Kidney (tissue), 14 donors: ENCODE results near the gene SH3PXD2A. TPM values are rescaled to one million over a fixed set of nuclear protein-coding genes. Genes with fewer than 3 reads are reported as not detected.
A peak's percentile ranks its signal among the peaks of the same experiment; 100 is the strongest.

Experiments used
- DNase-seq, 5 donors: peaks; one replicate each; pipeline ENCODE4 v3.0.0-alpha.2; 2013 to 2020
- FAIRE-seq: peaks from 2 replicates; lab custom pipeline; 2012; peaks lifted over from hg19 to GRCh38; lab: Jason Lieb, UNC
- H3K27ac ChIP-seq, 2 donors: one replicate each; pipeline ENCODE4 v1.7.0; 2013; ENCODE audit warnings: low read depth in 2 of 2, low read length in 2 of 2, inconsistent platforms in 1 of 2
- H3K27me3 ChIP-seq: one replicate; pipeline ENCODE4 v1.7.1; 2013; ENCODE audit warnings: low read length, inconsistent platforms; ENCODE audit not compliant: control insufficient read depth, insufficient read depth
- H3K36me3 ChIP-seq, 3 donors: one replicate each; pipeline versions ENCODE4 v1.7.0 to v1.7.1; 2013; ENCODE audit warnings: low read length in 3 of 3, control low read depth in 1 of 3, inconsistent platforms in 1 of 3; ENCODE audit not compliant: insufficient read depth in 3 of 3, control insufficient read depth in 2 of 3
- H3K4me1 ChIP-seq, 3 donors: one replicate each; pipeline versions ENCODE4 v1.7.0 to v1.7.1; 2013; ENCODE audit warnings: low read length in 3 of 3, inconsistent platforms in 1 of 3, low read depth in 1 of 3; ENCODE audit not compliant: control insufficient read depth in 2 of 3, insufficient read depth in 2 of 3
- H3K4me3 ChIP-seq, 3 donors: one replicate each; pipeline versions ENCODE4 v1.7.0 to v1.8.1; 2013; ENCODE audit warnings: low read length in 3 of 3, control low read depth in 1 of 3, inconsistent platforms in 1 of 3
- H3K9ac ChIP-seq, 3 donors: one replicate each; pipeline versions ENCODE4 v1.7.0 to v1.7.1; 2013; ENCODE audit warnings: low read length in 3 of 3, control low read depth in 1 of 3, inconsistent platforms in 1 of 3
- H3K9me3 ChIP-seq, 3 donors: one replicate each; pipeline versions ENCODE4 v1.7.0 to v1.7.1; 2013; ENCODE audit warnings: low read length in 3 of 3, control low read depth in 1 of 3, inconsistent platforms in 1 of 3; ENCODE audit not compliant: control insufficient read depth in 2 of 3, insufficient read depth in 1 of 3
- intact Hi-C: fragments of 100-400 bp; cut with DNase I; formaldehyde crosslinking; loops from one replicate; pipeline ENCODE4 v1.11.1; 2022
- polyA plus RNA-seq: library from polyadenylated mRNA; stranded (reverse); fragments of 350-450 nt; fragmentation: Illumina TruSeq; extraction: RNeasy Lipid Tissue Mini Kit (QIAGEN cat#74804); gene quantifications from one replicate; pipeline ENCODE4 v1.2.3, GENCODE V29; 2014; ENCODE audit warnings: low read depth, low replicate concordance; ENCODE audit not compliant: insufficient read depth
- total RNA-seq: library from RNA; stranded (reverse); fragmentation: NEBNext Ultra II Directional; extraction: Animal tissue kit (Norgen Biotek cat#: 25700); gene quantifications from one replicate; pipeline ENCODE4 v1.2.1, GENCODE V29; 2021
- TF ChIP-seq, protein P1 (sequence below): IDR thresholded peaks from 3 replicates; pipeline ENCODE4 v1.5.1; 2012; ENCODE audit warnings: mild to moderate bottlenecking, moderate library complexity, borderline replicate concordance; ENCODE audit not compliant: insufficient read depth; ENCODE audit errors: extremely low read depth
- donor health status: control.
- donor health status: control.
- donor health status: control.
- donor health status: control.
- donor health status: control.
- donor health status: DM: yes; HTN: yes; CAD: no.
- donor health status: Normal renal cell carcinoma (clear cell type).

SH3PXD2A gene
- total and polyA plus RNA-seq, 2 donors from 2014 or later, result 2.4 to 20.1 TPM

DNA sequence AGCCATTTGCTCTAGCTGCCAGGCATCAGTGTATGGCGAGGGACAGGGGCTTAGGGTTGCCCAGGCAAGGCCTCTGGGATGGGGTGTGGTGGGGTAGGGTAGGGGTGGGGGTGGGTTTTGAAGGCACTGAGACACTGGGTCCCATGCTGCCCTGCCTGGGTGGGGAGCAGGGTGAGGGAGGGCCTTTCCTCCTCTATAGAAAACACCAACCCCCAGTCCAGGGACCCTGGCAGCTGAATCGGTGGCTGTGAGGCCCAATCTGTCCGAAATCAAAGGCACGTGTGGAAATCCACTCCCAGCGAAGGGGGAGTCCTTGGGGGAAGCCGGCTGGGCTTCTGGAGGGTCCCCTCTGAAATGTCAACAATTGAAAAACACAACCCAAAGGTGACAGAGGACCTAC is 255.5 kb downstream of the SH3PXD2A start:
- Histone ChIP-seq H3K36me3 (peaks cover 0 to 7% (median 5%) of the 10 kb centered on the region in 3 donors), H3K4me3 (no peak overlapping the region), H3K9me3 (no peaks in the 10 kb centered on the region), H3K9ac (no peak overlapping the region), H3K27me3 (no peaks in the 10 kb centered on the region), H3K4me1 (no peaks in the 10 kb centered on the region), H3K27ac (no peak overlapping the region)
- intact Hi-C loops, result loop anchor here (5.0 kb wide), 1 partner anchor 87 kb away; no protein-coding TSS in a partner anchor
- DNase-seq (no peak), FAIRE-seq (no peak)
- TF ChIP-seq, protein P1, sequence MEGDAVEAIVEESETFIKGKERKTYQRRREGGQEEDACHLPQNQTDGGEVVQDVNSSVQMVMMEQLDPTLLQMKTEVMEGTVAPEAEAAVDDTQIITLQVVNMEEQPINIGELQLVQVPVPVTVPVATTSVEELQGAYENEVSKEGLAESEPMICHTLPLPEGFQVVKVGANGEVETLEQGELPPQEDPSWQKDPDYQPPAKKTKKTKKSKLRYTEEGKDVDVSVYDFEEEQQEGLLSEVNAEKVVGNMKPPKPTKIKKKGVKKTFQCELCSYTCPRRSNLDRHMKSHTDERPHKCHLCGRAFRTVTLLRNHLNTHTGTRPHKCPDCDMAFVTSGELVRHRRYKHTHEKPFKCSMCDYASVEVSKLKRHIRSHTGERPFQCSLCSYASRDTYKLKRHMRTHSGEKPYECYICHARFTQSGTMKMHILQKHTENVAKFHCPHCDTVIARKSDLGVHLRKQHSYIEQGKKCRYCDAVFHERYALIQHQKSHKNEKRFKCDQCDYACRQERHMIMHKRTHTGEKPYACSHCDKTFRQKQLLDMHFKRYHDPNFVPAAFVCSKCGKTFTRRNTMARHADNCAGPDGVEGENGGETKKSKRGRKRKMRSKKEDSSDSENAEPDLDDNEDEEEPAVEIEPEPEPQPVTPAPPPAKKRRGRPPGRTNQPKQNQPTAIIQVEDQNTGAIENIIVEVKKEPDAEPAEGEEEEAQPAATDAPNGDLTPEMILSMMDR, result no peak

DNA sequence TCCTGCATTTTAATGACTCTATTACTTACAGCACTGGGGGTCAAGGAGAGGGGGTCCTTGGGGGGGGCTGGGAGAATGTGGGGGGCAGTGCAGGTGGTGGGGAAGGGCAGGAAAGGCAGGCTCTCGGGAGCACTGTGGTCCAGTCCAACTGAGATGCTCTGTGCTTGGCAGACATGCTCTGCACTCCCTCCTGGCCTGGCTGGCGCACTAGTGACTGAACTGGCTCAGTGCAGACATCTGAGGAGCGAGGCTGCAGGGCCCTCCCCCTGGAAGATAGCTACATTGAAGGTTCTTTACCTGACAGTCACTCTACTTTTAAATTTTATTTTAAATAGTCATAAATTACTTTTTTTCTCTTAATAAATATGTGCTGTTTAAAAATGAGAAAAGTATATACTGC is 256.2 kb downstream of the SH3PXD2A start:
- peak in 1 of 5 donors; percentile 29 for DNase-seq
- intact Hi-C loops, result no loop called here
- FAIRE-seq, result no peak

DNA sequence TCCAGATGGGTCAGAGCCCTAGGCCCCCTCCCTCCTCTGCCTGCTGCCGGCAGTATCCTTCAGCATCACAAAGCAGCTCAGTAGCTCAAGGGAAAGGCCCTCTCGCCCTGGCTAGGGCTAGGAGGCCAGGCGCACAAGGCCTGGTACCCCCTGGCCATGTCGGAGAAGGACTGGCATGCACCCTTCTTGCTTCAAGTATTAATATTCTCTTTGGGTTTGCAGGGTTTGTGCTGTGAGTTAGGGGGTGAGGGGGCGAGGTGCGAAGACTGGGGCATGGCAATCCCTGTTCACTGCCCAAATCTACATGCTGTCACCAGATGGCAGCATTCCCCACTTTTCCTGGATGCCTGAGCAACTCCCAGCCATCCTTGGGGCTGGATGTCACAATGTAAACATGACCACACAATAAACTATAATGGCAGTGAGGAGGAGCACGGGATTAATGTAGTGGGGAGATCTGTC is 256.7 kb downstream of the SH3PXD2A start:
- H3K27ac ChIP-seq, result no peak overlapping the region
- intact Hi-C loops, result no loop called here
- peaks cover 0 to 5% (median 0%) of the 10 kb centered on the region in 3 donors for H3K36me3 ChIP-seq
- no peak overlapping the region for H3K4me3 ChIP-seq
- TF ChIP-seq, protein P1, result peak; percentile 69
- H3K9ac ChIP-seq, result no peak overlapping the region
- DNase-seq, result peak in 4 of 5 donors; percentile 85 to 95 (median 90)
- no peaks in the 10 kb centered on the region for H3K9me3 ChIP-seq
- H3K4me1 ChIP-seq, result no peaks in the 10 kb centered on the region
- no peaks in the 10 kb centered on the region for H3K27me3 ChIP-seq
- FAIRE-seq, result no peak

More for the DNA sequence above, 256.2 kb downstream of the SH3PXD2A start:
- Histone ChIP-seq H3K9ac (no peak overlapping the region), H3K36me3 (peaks cover 0 to 5% (median 5%) of the 10 kb centered on the region in 3 donors), H3K4me3 (no peak overlapping the region), H3K27me3 (no peaks in the 10 kb centered on the region), H3K27ac (no peak overlapping the region), H3K4me1 (no peaks in the 10 kb centered on the region), H3K9me3 (no peaks in the 10 kb centered on the region)
- TF ChIP-seq, protein P1, result no peak

DNA sequence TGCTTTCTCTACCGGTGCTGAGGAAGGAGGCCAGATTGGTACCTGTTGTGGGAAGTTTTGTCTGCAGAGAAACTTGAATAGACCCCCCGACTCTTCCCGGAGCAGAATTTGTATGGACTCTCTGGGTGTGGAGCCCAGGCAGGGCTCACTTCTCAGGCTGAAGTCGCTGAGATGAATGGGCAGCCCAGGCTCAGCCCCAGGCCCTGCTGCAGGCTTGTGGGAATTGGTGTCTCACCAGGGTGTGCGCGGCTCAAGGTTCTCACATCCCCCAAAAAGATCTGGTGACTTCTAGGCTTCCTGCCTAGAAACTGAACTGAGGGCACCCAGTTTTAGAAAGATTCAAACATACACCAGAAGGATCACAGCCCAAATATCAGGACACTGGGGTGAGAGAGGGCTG is 258.4 kb downstream of the SH3PXD2A start:
- Histone ChIP-seq H3K36me3 (peaks cover 0 to 2% (median 0%) of the 10 kb centered on the region in 3 donors), H3K27me3 (no peaks in the 10 kb centered on the region), H3K4me1 (no peaks in the 10 kb centered on the region), H3K9ac (no peak overlapping the region), H3K4me3 (no peak overlapping the region), H3K9me3 (no peaks in the 10 kb centered on the region), H3K27ac (no peak overlapping the region)
- DNase-seq (no peak), FAIRE-seq (no peak)
- TF ChIP-seq, protein P1, result no peak
- intact Hi-C loops, result no loop called here
